HepG2 (cell line): ENCODE data around the gene INTS14. TPM values are rescaled to one million over a fixed set of nuclear protein-coding genes. Genes with fewer than 3 reads are reported as not detected.

Experiments used
- ATAC-seq: fragments of 200-7000 bp; cut with Tn5 transposase; 3 replicates; pipeline ENCODE4 v1.9.1; 2020; ENCODE audit warnings: mild to moderate bottlenecking, moderate library complexity
- BruUV-seq: library from RNA; stranded (reverse); fragments of 400-500 nt; replicated peaks from 2 replicates; lab custom pipeline; 2021; lab: Mats Ljungman, UMichigan
- CTCF ChIA-PET: fragments of 300-600 bp; formaldehyde crosslinking; extraction: SDS; loops from one replicate; lab custom pipeline; 2021; ENCODE audit warnings: low total read pairs, inconsistent platforms, low intra/inter-chr PET ratio; lab: Yijun Ruan, JAX
- POLR2A ChIA-PET: fragments of 350-600 bp; sonication (Branson Sonifier 250); formaldehyde crosslinking; loops from one replicate; lab custom pipeline; 2020; ENCODE audit warnings: antibody characterized with exemption, inconsistent platforms; lab: Yijun Ruan, JAX
- DNase-seq: peaks from one replicate; pipeline ENCODE4 v3.0.0-alpha.2; 2015; ENCODE audit warnings: low spot score
- FAIRE-seq: peaks from 3 replicates; lab custom pipeline; 2011; peaks lifted over from hg19 to GRCh38; lab: Jason Lieb, UNC
- H2AFZ ChIP-seq: one replicate; pipeline ENCODE4 v1.6.1; 2011; ENCODE audit warnings: low read length, inconsistent platforms
- H3K27ac ChIP-seq: fragments of 300-600 bp; 3 replicates; pipeline ENCODE4 v1.8.0; 2011; ENCODE audit warnings: mixed run types, mild to moderate bottlenecking, mixed read lengths, low read length, inconsistent platforms; ENCODE audit not compliant: insufficient read depth; ENCODE audit errors: extremely low read length
- H3K27me3 ChIP-seq, 2 experiments: fragments of 200-600 bp in 1 of 2; 2 replicates in 1 of 2; 3 replicates in 1 of 2; pipeline versions ENCODE4 v1.6.0 to v1.8.0; 2011; ENCODE audit warnings: low read length in 2 of 2, mild to moderate bottlenecking in 2 of 2, moderate library complexity in 2 of 2, inconsistent platforms in 1 of 2; ENCODE audit not compliant: insufficient read depth in 2 of 2, control insufficient read depth in 1 of 2
- H3K36me3 ChIP-seq, 2 experiments: fragments of 200-600 bp in 1 of 2; replicated peaks in 1 of 2; 2 replicates in 1 of 2; 3 replicates in 1 of 2; pipeline versions ENCODE4 v1.5.1 to v1.8.0; 2011; ENCODE audit warnings: low read length in 2 of 2, inconsistent platforms in 1 of 2; ENCODE audit not compliant: insufficient read depth in 2 of 2, control insufficient read depth in 1 of 2
- H3K4me1 ChIP-seq: 2 replicates; pipeline ENCODE4 v1.5.1; 2012; ENCODE audit warnings: low read length, inconsistent platforms; ENCODE audit not compliant: insufficient read depth
- H3K4me2 ChIP-seq: 2 replicates; pipeline ENCODE4 v1.6.0; 2011; ENCODE audit warnings: low read depth, low read length, inconsistent platforms
- H3K4me3 ChIP-seq, 3 experiments: fragments of 200-600 bp in 1 of 3; sonication (generic), shearing (Covaris generic) in 1 of 3; replicated peaks in 1 of 3; 2 replicates each; pipeline ENCODE4 v1.5.1; 2011 to 2016; ENCODE audit warnings: low read length in 3 of 3, inconsistent platforms in 2 of 3, low read depth in 2 of 3, mild to moderate bottlenecking in 2 of 3, control low read depth in 1 of 3, mixed read lengths in 1 of 3; ENCODE audit not compliant: insufficient read depth in 1 of 3
- H3K79me2 ChIP-seq: one replicate; pipeline ENCODE4 v1.6.1; 2011; ENCODE audit warnings: low read length, inconsistent platforms; ENCODE audit not compliant: insufficient read depth
- H3K9ac ChIP-seq: 2 replicates; pipeline ENCODE4 v1.6.0; 2011; ENCODE audit warnings: mild to moderate bottlenecking, low read depth, low read length, inconsistent platforms; ENCODE audit not compliant: insufficient read depth
- H3K9me3 ChIP-seq: 2 replicates; pipeline ENCODE4 v1.5.1; 2012; ENCODE audit warnings: mild to moderate bottlenecking, low read length
- H4K20me1 ChIP-seq: 2 replicates; pipeline ENCODE4 v1.6.0; 2011; ENCODE audit warnings: inconsistent platforms, mild to moderate bottlenecking, low read length, moderate library complexity; ENCODE audit not compliant: insufficient read depth
- ARID5B ChIP-seq: IDR thresholded peaks from 2 replicates; pipeline ENCODE4 v1.4.0; 2020; ENCODE audit warnings: mild to moderate bottlenecking, missing genetic modification reagents
- CENPX ChIP-seq: sonication (generic); formaldehyde crosslinking; IDR thresholded peaks from 2 replicates; pipeline ENCODE4 v1.9.0; 2021; ENCODE audit warnings: mild to moderate bottlenecking, missing genetic modification reagents, moderate library complexity
- ETV6 ChIP-seq: sonication (generic); formaldehyde crosslinking; conservative IDR thresholded peaks from 2 replicates; pipeline ENCODE4 v1.4.0; 2020; ENCODE audit warnings: missing genetic modification reagents
- GFI1 ChIP-seq: sonication (generic); formaldehyde crosslinking; IDR thresholded peaks from 2 replicates; pipeline ENCODE4 v1.5.0; 2020; ENCODE audit warnings: missing genetic modification reagents, mild to moderate bottlenecking, borderline replicate concordance
- HMG20A ChIP-seq: IDR thresholded peaks from 2 replicates; pipeline ENCODE4 v1.6.1; 2016; ENCODE audit warnings: borderline replicate concordance
- KAT8 ChIP-seq: IDR thresholded peaks from 2 replicates; pipeline ENCODE4 v1.6.1; 2016; ENCODE audit warnings: missing genetic modification reagents, missing compliant biosample characterization
- RFX5 ChIP-seq: IDR thresholded peaks from 2 replicates; pipeline ENCODE4 v1.6.1; 2011; ENCODE audit warnings: low read depth, low read length, improper control_type of control experiment
- SOX5 ChIP-seq: IDR thresholded peaks from 2 replicates; pipeline ENCODE4 v1.6.1; 2016; ENCODE audit warnings: borderline replicate concordance
- SOX6 ChIP-seq, 2 experiments: fragments of 450-650 bp in 1 of 2; sonication (generic) in 1 of 2; formaldehyde crosslinking in 1 of 2; IDR thresholded peaks; 2 replicates each; pipeline versions ENCODE4 v1.4.0 to v1.6.1; 2017 to 2020; ENCODE audit warnings: antibody characterized with exemption in 1 of 2, mild to moderate bottlenecking in 1 of 2, missing genetic modification reagents in 1 of 2
- THAP11 ChIP-seq: IDR thresholded peaks from 2 replicates; pipeline ENCODE4 v1.6.1; 2016; ENCODE audit warnings: missing biosample characterization, missing genetic modification reagents
- ZC3H4 ChIP-seq: sonication (generic); formaldehyde crosslinking; IDR thresholded peaks from 2 replicates; pipeline ENCODE4 v1.4.0; 2020; ENCODE audit warnings: missing genetic modification reagents, borderline replicate concordance
- ZNF251 ChIP-seq: sonication (generic); formaldehyde crosslinking; IDR thresholded peaks from 2 replicates; pipeline ENCODE4 v1.9.0; 2021; ENCODE audit warnings: mild to moderate bottlenecking, missing genetic modification reagents
- ZNF598 ChIP-seq: sonication (generic); formaldehyde crosslinking; IDR thresholded peaks from 2 replicates; pipeline ENCODE4 v1.5.1; 2020; ENCODE audit warnings: mild to moderate bottlenecking, missing genetic modification reagents, borderline replicate concordance
- ZNF691 ChIP-seq: sonication (generic); formaldehyde crosslinking; IDR thresholded peaks from 2 replicates; pipeline ENCODE4 v1.4.0; 2020; ENCODE audit warnings: missing genetic modification reagents, low read depth, mild to moderate bottlenecking, borderline replicate concordance
- ZNF775 ChIP-seq: sonication (generic); formaldehyde crosslinking; IDR thresholded peaks from 2 replicates; pipeline ENCODE4 v1.4.0; 2020; ENCODE audit warnings: missing genetic modification reagents, mild to moderate bottlenecking, moderate library complexity, borderline replicate concordance
- ZNF83 ChIP-seq: sonication (generic); formaldehyde crosslinking; IDR thresholded peaks from 2 replicates; pipeline ENCODE4 v1.4.0; 2020; ENCODE audit warnings: missing genetic modification reagents, mild to moderate bottlenecking, borderline replicate concordance
- ZSCAN25 ChIP-seq: sonication (generic); formaldehyde crosslinking; IDR thresholded peaks from 2 replicates; pipeline ENCODE4 v1.8.0; 2022; ENCODE audit warnings: mild to moderate bottlenecking, missing genetic modification reagents
- WGBS: methylation state at CpG from one replicate; pipeline ENCODE4 v1.1.6; 2017; ENCODE audit warnings: low lambda C conversion rate; 5-methylcytosine and 5-hydroxymethylcytosine counted together
- in situ Hi-C: cut with HindIII; loops from 2 replicates; pipeline ENCODE4 v1.10.0; 2017; ENCODE audit warnings: low pct_unique_long_range_greater_than_20kb; ENCODE audit not compliant: extremely low pct_ligation_motif_present
- intact Hi-C: fragments of 100-400 bp; cut with micrococcal nuclease; formaldehyde crosslinking; loops from one replicate; pipeline ENCODE4 v1.10.0; 2022; ENCODE audit not compliant: unreplicated experiment
- polyA plus RNA-seq, 8 experiments: library from polyadenylated mRNA; depleted of rRNA in 3 of 8; stranded (reverse) in 7 of 8; unstranded in 1 of 8; fragments of >200 nt; fragmentation: Illumina TruSeq in 4 of 8; extraction: Trizol in 4 of 8; gene quantifications; 2 replicates each; pipeline versions ENCODE4 v1.2.1 to v1.2.3, GENCODE V29; 2011 to 2016; ENCODE audit warnings: low read depth in 4 of 8, missing spikeins in 1 of 8, mixed read lengths in 1 of 8; ENCODE audit not compliant: insufficient read depth in 1 of 8
- total RNA-seq, 5 experiments: library from RNA; depleted of rRNA; stranded (reverse); fragments of >200 nt; fragmentation: Illumina TruSeq; extraction: Trizol; gene quantifications; 2 replicates each; pipeline ENCODE4 v1.2.3, GENCODE V29; 2016; ENCODE audit warnings: low read depth in 1 of 5
- TF ChIP-seq, protein P1 (sequence below): IDR thresholded peaks from 2 replicates; pipeline ENCODE4 v1.6.1; 2016; ENCODE audit warnings: missing genetic modification reagents, missing compliant biosample characterization
- TF ChIP-seq, protein P2 (sequence below): sonication (generic); formaldehyde crosslinking; IDR thresholded peaks from 2 replicates; pipeline ENCODE4 v1.8.0; 2022; ENCODE audit warnings: mild to moderate bottlenecking, missing genetic modification reagents, moderate library complexity

Gene INTS14
- total and polyA plus RNA-seq, 2 of the 13 experiments (the other 11 are each of a cell fraction or from before 2014, with no cell fraction given): 41.4 to 52.0 TPM

DNA sequence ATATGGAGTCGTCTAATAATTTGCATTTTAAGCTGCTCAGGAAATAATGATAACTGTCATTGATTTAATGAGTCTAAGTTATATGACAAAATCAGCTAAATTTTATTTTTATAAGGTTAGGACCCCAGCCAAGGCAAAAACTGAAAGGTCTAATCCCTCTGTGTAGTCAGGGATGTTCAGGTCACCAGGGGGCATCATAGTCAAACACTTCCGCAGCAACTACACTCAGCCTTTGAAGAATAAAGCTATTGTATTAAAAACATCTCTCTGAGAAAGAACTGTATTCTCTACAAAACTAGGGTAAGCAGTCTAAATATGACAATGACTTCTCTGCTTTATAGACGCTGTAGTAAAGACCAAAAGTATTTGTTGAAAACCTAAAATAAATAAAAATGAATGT is 15.0 kb downstream of the INTS14 start:
- H3K79me2 ChIP-seq: no peaks in the 10 kb centered on the region
- peaks cover 27 to 79% of the 10 kb centered on the region in 2 experiments for H3K36me3 ChIP-seq
- H3K27me3 ChIP-seq: no peaks in the 10 kb centered on the region
- no peak overlapping the region for H3K27ac ChIP-seq
- WGBS: 16% methylated on average over 3 of the region's 3 CpGs
- H3K9me3 ChIP-seq: no peaks in the 10 kb centered on the region
- H3K4me3 ChIP-seq: no peak overlapping the region
- FAIRE-seq (peak; percentile 74), DNase-seq (peak; percentile 67), ATAC-seq (peak; percentile 83)
- BruUV-seq: no TSS peak
- CTCF ChIA-PET: interaction anchor here (1.1 to 1.3 kb wide), 2 partner anchors 194 to 690 kb away, joined by 3 read pairs; no protein-coding TSS in a partner anchor
- H3K4me1 ChIP-seq: peaks cover 7% of the 10 kb centered on the region
- H4K20me1 ChIP-seq: no peaks in the 10 kb centered on the region
- H3K4me2 ChIP-seq: no peak overlapping the region
- POLR2A ChIA-PET: interaction anchor here (1.0 to 1.9 kb wide), 5 partner anchors 14 to 275 kb away, joined by 4 to 16 read pairs (median 4); partner anchors contain the start of genes INTS14 and RAB11A
- no peak overlapping the region for H3K9ac ChIP-seq
- intact Hi-C loops: no loop called here
- H2AFZ ChIP-seq: no peak overlapping the region
- in situ Hi-C loops: no loop called here
- TF ChIP-seq SOX5 (CRISPR knock-in tag): peak; percentile 74; the same call in 1 of the 2 replicates
- TF ChIP-seq ZNF83 (CRISPR knock-in tag): no peak
- no peak for TF ChIP-seq ZSCAN25 (CRISPR knock-in tag)
- no peak for TF ChIP-seq THAP11
- no peak for TF ChIP-seq ETV6 (CRISPR knock-in tag)
- TF ChIP-seq ZNF691 (CRISPR knock-in tag): no peak
- TF ChIP-seq ARID5B (CRISPR knock-in tag): 0 out of 2 replicates have a peak, but pooled peaks have one; percentile 40
- TF ChIP-seq ZC3H4 (CRISPR knock-in tag): no peak
- 0 out of 2 replicates have a peak, but pooled peaks have one; percentile 17 for TF ChIP-seq HMG20A (CRISPR knock-in tag)
- no peak for TF ChIP-seq ZNF251 (CRISPR knock-in tag)
- no peak for TF ChIP-seq GFI1
- TF ChIP-seq SOX6 (IDR thresholded peaks at IDR 0.05): no peak
- peak; percentile 40; the same call in 1 of the 2 replicates for TF ChIP-seq SOX6 (CRISPR knock-in tag; IDR thresholded peaks at IDR 0.05)
- TF ChIP-seq, protein P1, sequence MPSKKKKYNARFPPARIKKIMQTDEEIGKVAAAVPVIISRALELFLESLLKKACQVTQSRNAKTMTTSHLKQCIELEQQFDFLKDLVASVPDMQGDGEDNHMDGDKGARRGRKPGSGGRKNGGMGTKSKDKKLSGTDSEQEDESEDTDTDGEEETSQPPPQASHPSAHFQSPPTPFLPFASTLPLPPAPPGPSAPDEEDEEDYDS (CRISPR knock-in tag): 0 out of 2 replicates have a peak, but pooled peaks have one; percentile 22
- no peak for TF ChIP-seq ZNF775 (CRISPR knock-in tag)
- no peak for TF ChIP-seq RFX5
- TF ChIP-seq, protein P2, sequence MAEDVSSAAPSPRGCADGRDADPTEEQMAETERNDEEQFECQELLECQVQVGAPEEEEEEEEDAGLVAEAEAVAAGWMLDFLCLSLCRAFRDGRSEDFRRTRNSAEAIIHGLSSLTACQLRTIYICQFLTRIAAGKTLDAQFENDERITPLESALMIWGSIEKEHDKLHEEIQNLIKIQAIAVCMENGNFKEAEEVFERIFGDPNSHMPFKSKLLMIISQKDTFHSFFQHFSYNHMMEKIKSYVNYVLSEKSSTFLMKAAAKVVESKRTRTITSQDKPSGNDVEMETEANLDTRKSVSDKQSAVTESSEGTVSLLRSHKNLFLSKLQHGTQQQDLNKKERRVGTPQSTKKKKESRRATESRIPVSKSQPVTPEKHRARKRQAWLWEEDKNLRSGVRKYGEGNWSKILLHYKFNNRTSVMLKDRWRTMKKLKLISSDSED (CRISPR knock-in tag): no peak
- 0 out of 2 replicates have a peak, but pooled peaks have one; percentile 22 for TF ChIP-seq KAT8 (CRISPR knock-in tag)
- no peak for TF ChIP-seq CENPX (CRISPR knock-in tag)
- no peak for TF ChIP-seq ZNF598
